NCI-H146 treated with DMSO at 0.1 percent for 48 hours (cell line): ENCODE results near the gene CACNA2D3.

Source experiments
- DNase-seq: peaks from one replicate; lab custom pipeline; 2025; ENCODE audit not compliant: unreplicated experiment; lab: John Stamatoyannopoulos, UW

The CACNA2D3 gene

DNA sequence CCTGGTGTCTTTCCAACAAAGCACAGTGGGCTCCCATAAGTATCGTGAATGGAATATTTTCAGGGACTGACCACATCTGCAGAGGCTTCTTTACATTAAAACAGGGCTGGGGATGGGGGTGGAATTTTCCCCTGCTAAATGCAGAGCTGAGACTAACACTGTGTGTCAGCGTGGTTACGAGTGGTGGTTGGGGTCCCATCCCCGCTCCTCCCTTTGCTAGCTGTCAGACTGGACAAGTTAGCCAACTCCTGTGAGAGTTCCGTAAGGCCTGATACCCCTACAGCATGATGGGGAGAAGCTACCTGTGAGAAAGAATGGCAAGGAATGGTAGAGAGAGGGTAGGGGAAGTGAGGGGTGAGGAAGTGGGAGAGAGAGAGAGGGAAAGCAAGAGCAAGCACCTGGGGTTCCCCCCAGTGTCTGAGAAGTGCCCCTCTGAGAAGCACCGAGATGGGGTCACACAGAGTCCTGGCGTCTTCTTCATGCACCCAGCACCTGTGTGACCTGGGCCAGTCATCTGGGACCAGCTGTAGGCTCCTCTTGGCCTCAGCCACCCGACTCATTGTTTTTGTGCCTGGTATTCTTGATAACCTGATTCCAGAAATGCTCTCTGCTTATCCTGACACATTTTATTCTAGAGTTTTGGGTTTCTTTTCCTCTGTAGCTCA is 395.8 kb downstream of the CACNA2D3 start:
- no peak for DNase-seq

DNA sequence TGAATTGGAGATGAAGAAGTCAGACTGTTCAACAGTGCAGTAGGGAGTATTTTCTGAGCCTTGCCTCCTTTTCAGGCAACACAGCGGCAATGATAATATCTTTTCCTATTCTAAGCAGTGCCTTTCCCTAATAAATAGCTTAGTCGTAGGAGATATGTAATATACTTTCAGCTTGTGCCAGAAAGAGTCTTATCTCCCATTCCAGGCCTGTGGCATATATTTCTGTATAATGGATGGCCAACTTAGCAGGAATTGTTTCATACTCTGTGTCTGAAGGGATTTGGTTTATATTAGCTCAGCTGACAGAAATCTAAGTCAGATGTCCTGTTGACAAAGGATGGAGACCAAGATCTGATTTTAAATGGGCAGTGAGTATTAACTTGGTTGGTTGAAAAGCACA is 397.1 kb downstream of the CACNA2D3 start:
- DNase-seq, result no peak

DNA sequence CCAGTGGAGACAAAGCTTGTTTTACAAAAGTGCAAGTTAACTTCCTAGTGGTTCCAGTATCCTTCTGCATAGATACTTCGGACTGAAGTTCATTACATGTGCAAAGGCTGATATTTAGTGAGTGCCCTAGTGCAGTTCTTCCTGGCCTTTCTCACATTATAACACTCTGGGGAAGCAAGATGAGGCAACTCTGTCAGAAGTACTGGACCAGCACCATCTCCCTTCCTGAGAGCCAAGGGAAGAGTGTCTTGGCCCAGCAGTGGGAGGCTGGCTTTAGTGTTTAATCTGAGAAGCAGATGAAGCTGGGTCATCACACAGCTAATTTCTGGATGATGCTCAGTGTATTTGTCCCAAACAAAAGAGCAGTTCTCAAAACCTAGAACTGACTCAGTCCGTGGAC is 397.7 kb downstream of the CACNA2D3 start:
- DNase-seq, result no peak

DNA sequence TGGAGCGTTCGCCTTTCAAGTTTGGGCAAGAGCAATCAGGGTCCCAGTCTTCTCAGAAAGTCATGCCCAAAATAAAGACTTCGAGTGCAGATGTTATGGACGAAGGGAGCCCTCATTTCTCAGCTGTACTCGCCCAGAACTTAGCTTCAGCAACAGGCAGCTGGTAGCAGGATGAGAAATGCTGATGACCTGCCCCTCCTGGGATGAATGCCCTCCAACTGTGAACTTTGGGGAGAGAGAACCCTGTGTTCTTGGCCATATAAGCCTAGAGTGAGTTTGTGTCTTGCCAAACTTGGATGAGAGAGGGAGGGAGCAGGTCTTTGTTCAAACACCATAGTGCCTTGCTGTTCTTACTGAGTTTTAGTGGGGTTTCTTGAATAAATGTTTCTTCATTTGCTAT is 405.2 kb downstream of the CACNA2D3 start:
- DNase-seq, result no peak

DNA sequence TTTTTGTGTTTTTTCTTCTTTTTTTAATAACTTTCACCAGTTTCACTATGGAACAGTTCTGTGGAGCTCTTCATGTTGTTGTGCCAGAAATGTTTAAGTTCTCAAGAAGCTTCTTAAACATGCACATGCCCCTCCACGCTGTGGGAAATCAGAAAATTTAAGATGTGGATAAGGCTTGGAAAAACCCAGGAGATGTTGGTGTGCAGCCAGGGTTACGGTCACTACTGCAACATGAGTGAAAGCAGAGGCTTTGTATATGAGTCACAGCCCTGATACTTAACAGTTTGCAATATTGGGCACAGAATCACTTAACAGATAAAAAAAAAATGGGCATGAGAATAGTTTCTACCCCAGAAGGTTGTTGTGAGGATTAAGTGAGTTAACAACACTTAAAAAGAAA is 405.6 kb downstream of the CACNA2D3 start:
- no peak for DNase-seq

DNA sequence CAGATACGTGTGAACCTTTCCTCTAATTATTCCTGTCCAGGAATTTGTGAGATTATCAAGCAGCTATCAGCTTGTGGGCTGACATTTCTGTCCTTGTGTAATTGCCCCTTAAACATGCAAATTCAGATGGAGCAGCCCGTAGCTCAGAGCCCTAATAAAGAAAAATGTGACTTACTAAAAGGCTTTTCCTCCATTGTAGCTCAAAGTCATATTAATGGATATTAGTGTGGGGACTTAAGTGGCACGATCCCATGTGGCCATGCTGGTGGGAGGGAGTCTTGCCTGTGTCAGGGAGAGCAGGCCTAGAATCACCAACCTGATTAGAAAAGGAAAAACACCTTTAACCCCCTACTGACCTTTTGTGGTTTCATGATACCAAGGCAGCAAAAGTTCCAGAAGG is 406.3 kb downstream of the CACNA2D3 start:
- DNase-seq, result no peak

DNA sequence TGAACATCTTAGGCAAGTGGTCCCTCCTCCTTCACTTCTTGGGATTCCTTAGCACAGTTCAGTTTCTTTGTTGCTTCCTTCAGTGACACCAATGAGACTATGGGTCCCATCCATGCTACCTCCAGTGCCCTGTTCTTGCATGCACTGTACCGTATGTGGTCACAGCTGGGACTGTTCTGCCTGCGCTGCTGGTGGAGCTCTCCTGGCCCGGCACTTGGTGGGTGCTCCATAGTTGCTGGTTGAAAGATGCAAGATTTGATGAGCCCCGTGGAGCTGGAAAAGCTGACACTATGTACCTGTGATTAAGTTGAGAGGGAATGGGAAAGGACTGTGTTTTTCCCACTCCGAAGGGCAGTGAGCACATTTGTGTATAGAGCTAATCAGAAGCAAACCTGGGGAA is 407.7 kb downstream of the CACNA2D3 start:
- no peak for DNase-seq

DNA sequence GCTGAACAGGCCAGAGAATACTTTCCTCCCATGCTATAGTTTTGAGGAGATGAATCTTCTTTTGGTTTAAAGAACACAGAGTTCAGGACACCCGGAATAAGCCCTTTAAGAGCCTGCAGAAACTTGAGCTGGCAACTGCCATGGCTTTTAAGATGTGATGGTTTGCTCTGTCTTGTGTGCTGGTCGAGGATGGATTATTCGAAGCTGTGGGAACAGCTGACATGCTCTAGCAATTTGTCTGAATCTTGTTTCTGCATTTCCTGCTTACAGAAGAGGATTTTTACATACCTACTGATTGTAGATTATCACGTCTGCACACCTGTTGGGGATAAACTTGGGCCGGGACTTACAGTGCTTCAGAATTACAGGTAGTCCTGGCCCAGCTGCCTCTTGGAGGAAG is 408.6 kb downstream of the CACNA2D3 start:
- no peak for DNase-seq

DNA sequence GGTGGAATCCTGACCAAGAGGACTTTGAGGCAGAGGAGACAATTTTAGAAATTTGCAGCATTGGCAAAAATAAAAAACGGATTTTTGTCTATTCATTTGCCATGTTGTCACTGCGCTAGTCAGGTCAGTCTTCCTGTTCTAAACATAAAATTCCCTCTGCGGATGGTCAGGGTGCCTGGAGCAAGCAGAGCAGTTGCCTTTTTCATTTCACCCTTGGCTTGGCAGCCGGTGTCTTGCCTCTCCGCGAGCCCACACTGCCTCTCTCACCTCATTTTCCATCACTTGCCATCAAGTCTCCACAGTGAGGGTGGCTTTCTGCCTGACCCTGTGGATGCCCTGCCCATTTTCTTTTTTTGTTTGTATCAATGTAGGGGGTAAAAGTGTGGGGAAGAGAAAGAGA is 409.4 kb downstream of the CACNA2D3 start:
- no peak for DNase-seq

DNA sequence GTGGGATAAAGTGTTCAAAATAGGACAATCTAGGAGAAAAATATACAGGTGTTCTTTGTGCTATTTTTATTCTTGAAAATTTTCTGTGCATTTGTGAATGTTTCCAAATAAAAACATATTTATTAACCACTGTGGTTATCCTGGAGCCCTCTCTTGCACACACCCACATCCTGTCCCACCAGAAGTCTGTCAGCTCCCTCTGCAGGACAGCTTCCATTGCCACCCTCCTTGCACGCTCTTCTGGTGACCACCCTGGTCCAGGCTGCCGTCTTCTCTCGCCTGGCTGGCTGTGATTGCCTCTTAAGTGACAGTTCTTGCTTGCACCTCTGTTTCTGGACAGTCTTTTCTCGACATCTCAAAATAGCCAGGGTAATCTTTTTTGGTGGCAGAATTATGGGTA is 411.5 kb downstream of the CACNA2D3 start:
- no peak for DNase-seq

DNA sequence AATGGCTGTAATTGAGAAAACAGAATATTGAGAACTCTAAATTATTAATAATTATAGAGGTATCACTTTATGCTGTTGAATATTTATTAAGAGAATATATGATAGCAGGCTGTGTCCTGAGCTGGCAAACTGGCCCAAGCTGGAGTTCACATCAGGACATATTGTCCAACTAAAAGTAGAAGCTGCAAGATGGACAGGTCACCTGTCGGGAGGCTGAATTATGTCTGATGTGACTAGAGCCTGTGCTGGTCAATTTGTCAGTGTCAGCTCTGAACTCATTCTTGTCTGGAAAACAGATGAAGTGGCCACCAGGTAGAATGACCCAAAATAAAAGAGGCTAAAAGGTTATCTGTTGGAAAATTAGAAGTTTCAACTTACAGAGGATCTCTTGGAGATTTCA is 413.3 kb downstream of the CACNA2D3 start:
- no peak for DNase-seq

DNA sequence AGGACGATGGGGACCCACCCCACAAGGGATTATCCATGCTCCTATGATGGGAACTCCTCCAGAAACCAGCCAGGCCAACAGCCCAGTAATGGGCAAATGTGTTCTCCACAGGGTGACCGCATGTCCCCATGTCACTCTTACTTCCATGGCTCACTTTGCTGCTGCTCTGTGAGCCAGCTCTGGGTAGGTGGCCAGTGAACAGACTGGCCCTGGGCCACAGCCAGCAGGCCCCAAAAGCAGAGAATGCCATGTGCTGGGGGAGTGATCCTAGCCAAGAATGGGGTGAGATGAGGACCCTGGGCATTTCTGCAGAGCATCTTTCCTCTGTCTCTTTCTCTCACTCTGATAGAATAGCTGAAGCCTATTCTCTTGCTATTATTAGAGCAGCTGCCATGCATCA is 414.1 kb downstream of the CACNA2D3 start:
- DNase-seq, result no peak

DNA sequence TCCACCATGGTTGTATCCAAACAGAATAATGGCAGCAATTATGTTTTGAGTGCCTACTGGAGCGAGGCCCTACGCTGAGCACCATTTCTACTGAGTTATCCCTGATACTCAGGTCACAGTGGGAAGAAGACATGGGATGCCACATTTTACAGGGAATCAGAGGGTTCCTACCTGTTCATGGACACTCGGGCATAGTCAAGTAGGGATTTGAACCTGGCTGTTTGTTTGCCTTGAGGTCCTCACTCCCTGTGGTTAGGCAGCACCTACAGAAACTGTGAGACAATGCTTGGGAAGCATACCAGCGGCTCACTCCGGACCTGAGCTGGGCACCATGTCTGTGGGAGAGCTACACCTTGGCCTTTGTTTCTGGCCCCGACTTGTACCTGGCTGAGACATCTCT is 415.2 kb downstream of the CACNA2D3 start:
- DNase-seq, result no peak

DNA sequence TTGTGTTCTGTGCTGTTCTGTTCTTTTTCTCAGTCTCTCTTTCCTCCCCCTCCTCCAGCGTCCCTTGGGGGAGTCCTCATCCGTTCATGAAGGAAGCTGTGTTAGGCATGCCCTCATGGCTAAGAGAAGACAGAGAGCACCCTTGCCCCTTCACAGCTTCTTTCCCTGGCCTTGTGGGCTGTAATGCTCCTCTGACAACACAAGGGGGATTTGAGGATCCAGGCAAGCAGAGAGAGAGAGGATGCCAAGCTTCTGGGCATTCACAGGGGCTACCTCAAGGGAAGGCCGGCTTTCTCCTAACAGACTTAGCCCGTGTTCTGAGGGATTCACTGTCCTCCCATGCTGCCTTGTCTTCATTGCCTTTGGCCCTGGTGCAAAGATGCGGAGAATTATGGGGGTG is 416.0 kb downstream of the CACNA2D3 start:
- DNase-seq, result no peak

DNA sequence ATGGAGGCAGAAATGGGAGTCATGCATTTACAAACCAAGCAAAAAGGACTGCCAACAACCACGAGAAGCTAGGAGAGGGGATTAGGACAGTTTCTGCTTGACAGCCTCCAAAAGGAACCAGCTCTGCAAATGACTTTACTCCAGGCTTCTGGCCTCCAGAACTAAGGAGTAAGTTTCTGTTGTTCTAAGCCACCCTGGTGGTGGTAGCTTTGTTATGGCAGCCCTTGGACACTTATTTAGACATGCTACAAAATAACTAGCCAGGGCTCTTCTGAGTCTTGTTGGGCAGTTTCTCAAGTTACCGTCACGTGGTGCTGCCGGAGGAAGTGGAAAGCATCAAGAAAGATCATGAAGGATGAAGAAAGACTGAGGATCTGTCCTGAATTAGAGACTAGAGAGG is 419.0 kb downstream of the CACNA2D3 start:
- no peak for DNase-seq

DNA sequence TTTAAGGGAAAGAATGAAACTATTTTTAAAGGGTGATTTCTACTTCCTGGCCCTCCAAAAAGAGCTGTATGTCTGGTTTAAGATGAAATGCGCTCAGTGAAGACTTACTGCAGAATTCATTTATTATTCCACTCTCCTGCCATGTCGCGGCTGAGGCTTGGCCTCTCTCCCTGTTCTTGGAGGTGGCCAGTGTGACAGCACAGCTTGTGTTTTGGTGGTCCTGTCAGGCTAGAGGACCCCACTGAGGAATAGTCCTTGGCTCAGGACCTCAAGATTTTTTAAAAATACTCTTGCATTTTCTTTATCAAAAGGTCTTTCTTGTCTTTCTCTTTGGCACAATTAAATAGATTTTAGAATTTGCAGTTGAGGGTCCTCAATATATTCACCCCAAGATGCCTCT is 421.1 kb downstream of the CACNA2D3 start:
- no peak for DNase-seq

DNA sequence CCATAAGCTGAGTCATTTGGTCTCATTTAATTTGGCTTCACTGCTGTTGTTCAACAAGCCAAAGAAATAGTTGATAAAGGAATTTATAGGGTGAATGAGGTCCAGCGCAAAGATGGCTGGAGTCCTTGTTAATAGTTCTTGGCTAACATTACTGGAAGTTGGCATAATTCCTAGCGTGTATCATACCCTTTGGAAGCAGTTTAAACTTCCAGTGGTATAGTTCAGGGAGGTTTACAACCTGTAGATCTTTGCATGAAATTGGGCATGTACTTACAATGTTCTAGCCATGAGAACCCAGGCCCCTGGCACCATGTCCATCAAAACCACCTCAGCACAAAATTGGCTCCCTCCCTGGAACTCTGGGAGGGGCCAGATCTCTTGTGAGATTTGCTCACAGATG is 424.7 kb downstream of the CACNA2D3 start:
- no peak for DNase-seq

DNA sequence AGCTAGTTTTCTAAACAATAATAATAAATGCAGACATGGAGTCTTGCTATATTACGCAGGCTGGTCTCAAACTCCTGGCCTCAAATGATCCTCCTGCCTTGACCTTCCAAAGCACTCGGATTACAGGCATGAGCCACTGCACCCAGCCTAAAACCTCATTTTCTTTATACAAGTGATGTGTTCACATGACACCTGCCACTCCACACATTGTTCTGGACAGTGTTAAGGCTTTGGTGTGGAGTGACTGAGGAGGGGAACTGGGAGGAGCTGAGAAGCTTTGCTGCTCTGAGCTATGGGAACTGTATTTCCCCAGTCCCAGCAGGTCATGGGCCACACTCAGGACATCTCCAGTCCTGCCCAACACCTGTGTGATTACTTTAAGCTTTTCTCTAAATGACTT is 425.5 kb downstream of the CACNA2D3 start:
- no peak for DNase-seq

DNA sequence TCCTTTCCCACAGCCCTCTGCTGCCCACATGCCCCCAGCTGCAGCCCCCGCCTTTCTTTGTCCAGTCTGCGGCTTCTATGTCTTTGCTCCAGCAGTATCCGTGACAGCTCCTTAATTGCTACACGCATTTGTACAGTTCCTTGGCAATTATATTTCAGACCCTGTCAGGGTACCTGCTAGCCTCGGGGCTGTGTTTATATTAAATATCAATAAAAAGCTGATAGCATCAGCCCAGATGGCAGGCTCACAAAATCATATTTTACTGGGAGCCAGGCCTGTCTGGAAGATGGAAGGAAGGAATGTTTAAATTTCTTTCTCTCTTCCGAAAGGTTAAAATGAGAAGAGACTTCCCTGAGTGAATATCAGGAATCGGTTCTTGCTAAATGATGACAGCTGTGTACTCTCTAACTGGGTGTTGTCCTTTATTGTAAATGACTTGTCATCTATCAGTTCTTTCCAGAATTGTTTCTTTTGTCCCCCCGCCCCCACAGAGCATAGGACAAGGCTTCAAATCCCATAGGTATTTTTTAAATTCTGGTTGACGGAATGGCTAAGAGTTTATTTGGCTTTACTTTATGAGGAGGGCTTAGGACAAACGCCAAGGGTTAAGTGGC is 427.4 kb downstream of the CACNA2D3 start:
- DNase-seq, result no peak

DNA sequence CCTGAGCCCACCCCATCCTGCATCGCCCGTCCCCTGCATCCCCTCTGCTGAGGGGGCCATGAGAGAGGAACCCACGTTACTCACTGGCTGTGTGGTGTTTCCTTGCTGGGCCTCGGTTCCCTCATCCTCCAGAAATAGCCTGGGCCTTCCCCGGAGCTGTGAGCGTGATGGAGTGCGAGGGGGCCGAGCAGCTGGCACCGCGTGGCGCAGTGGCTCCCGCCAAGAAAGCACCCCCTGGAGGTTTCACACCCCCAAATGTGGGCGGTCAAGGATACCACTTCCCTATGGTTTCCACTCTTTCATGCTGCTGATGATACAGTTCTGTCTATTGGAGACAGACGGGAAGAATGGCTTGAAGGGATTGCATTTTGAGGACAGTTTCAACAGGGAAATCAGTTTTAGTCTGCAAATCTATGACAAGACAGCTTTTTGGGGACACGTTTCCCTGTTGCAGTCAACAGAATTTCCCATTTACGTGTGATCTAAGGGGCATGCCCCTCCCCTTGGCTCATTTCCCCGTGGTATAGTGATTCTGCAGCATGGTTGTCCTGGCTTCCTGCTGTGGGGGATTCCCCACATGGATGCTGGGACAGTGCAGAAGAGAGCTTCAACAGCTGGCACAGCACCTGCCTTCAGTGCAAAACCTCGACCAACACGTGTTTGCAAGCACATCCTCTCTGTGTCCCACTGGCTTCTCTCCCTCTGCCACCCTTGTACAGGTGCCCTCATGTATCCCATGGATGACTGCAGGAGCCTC is 428.0 kb downstream of the CACNA2D3 start:
- no peak for DNase-seq

DNA sequence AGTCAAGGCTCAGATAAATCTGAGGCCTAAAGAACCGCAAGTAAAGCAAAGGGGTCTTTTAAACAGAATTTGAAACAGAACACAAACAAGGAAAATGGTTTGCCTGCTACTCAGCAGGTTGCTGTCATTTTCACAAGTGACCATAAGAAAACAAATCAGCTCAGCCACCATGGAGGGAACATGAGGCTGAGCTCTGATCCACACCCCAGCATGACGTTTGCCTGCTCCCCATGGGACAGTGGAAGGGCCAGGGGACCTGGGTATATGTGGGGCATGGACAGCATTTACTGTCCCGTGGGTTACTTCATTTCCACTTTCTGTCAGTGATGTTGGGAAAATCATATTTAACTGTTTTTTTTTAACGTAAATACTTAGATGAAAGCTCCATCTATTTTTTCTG is 434.3 kb downstream of the CACNA2D3 start:
- DNase-seq, result no peak
